Psoas muscle (tissue), 8 donors: ENCODE data around the gene THAP8. TPM values are rescaled to one million over a fixed set of nuclear protein-coding genes. Genes with fewer than 3 reads are reported as not detected.

ENCODE experiments used
- ATAC-seq, 4 donors: fragments of 200-7000 bp; cut with Tn5 transposase; one replicate each; pipeline ENCODE4 v1.9.1; 2020; ENCODE audit warnings: moderate library complexity in 3 of 4, mild to moderate bottlenecking in 2 of 4
- DNase-seq, 2 donors: peaks; one replicate each; pipeline ENCODE4 v3.0.0-alpha.2; 2020
- H3K27ac ChIP-seq: fragments of 200-600 bp; one replicate; pipeline ENCODE4 v1.8.0; 2022
- H3K27me3 ChIP-seq, 3 donors: fragments of 200-600 bp in 1 of 3; one replicate each; pipeline versions ENCODE4 v1.6.1 to v1.8.0; 2013 to 2022; ENCODE audit warnings: low read length in 2 of 3, mild to moderate bottlenecking in 2 of 3, moderate library complexity in 1 of 3; ENCODE audit not compliant: insufficient read depth in 3 of 3
- H3K36me3 ChIP-seq, 2 donors: fragments of 200-600 bp in 1 of 2; one replicate each; pipeline versions ENCODE4 v1.6.1 to v1.8.0; 2013 to 2022; ENCODE audit warnings: low read depth in 1 of 2, mild to moderate bottlenecking in 1 of 2, moderate library complexity in 1 of 2; ENCODE audit not compliant: insufficient read depth in 1 of 2
- H3K4me1 ChIP-seq: fragments of 200-600 bp; one replicate; pipeline ENCODE4 v1.8.0; 2022
- H3K4me3 ChIP-seq: fragments of 200-600 bp; one replicate; pipeline ENCODE4 v1.8.0; 2022; ENCODE audit warnings: mild to moderate bottlenecking
- H3K9me3 ChIP-seq: fragments of 200-600 bp; one replicate; pipeline ENCODE4 v1.8.0; 2022
- CTCF ChIP-seq: fragments of 200-600 bp; IDR thresholded peaks from one replicate; pipeline ENCODE4 v1.8.0; 2022; ENCODE audit warnings: antibody characterized with exemption
- WGBS, 3 donors: extraction: QIAGEN DNeasy Blood & Tissue Kit; methylation state at CpG; one replicate each; pipeline versions ENCODE4 v1.1.6 to v1.1.7; 2013; 5-methylcytosine and 5-hydroxymethylcytosine counted together
- intact Hi-C, 2 donors: fragments of 100-400 bp; cut with DNase I; formaldehyde crosslinking; loops; one replicate each; pipeline versions ENCODE4 v1.11.0 to v1.14.2; 2022
- polyA plus RNA-seq, 3 donors: library from polyadenylated mRNA; stranded (reverse); fragments of 200-250 nt; gene quantifications; one replicate each; pipeline ENCODE4 v1.2.3, GENCODE V29; 2013
- total RNA-seq, 4 donors: library from RNA; stranded (reverse); fragmentation: NEBNext Ultra II Directional in 2 of 4; extraction: Animal tissue kit (Norgen Biotek cat#: 25700) in 2 of 4; gene quantifications; one replicate each; pipeline versions ENCODE4 v1.2.1 to v1.2.4, GENCODE V29; 2021 to 2023
- donor health status: healthy with polysubstance abuse.
- donor health status: DM: no; HTN: no; CAD: no; lungs with moderate emphysema.
- donor health status: Bipolar disorder and iron deficiency.
- donor health status: healthy.
- donor health status: DM: yes; HTN: yes; CAD: no.
- donor health status: DM: no; HTN: no; CAD: no.
- donor health status: DM: no; HTN: no; CAD: no.
- donor health status: DM: yes; HTN: yes; CAD: no.

The THAP8 gene
- total and polyA plus RNA-seq, 7 donors: 1.9 to 9.6 (median 3.6) TPM

- H3K27me3 ChIP-seq: no peaks in the 10 kb centered on the region
- no peak overlapping the region for H3K4me3 ChIP-seq
- WGBS, 3 donors: 75 to 86% (median 80%) methylated on average over 18 to 19 of the region's 19 CpGs
- intact Hi-C loops: no loop called here
- no peak overlapping the region for H3K27ac ChIP-seq
- DNase-seq (no peak), ATAC-seq (no peak)
- TF ChIP-seq CTCF: no peak
- H3K4me1 ChIP-seq: peaks cover 17% of the 10 kb centered on the region
- no peaks in the 10 kb centered on the region for H3K36me3 ChIP-seq
- H3K9me3 ChIP-seq: no peaks in the 10 kb centered on the region
Observed at GRCh38 chr19:36099166-36099785, 45.2 kb upstream of the THAP8 start.

- H3K4me3 ChIP-seq: no peak overlapping the region
- DNase-seq (no peak), ATAC-seq (no peak)
- WGBS, 3 donors: 81% methylated on average over 6 of the region's 6 CpGs
- TF ChIP-seq CTCF: no peak
- H3K27me3 ChIP-seq: no peaks in the 10 kb centered on the region
- no peak overlapping the region for H3K27ac ChIP-seq
- no peaks in the 10 kb centered on the region for H3K36me3 ChIP-seq
- intact Hi-C loops: no loop called here
- no peaks in the 10 kb centered on the region for H3K9me3 ChIP-seq
- peaks cover 17% of the 10 kb centered on the region for H3K4me1 ChIP-seq
Observed at GRCh38 chr19:36097036-36097435, 43.0 kb upstream of the THAP8 start.

GRCh38 chr19:36093687-36094086 is 39.6 kb upstream of the THAP8 start:
- Histone ChIP-seq H3K27ac (no peak overlapping the region), H3K4me1 (no peaks in the 10 kb centered on the region), H3K9me3 (no peaks in the 10 kb centered on the region), H3K36me3 (no peaks in the 10 kb centered on the region), H3K4me3 (no peak overlapping the region), H3K27me3 (no peaks in the 10 kb centered on the region)
- no peak for ATAC-seq
- intact Hi-C loops: no loop called here
- TF ChIP-seq CTCF: no peak
- 63 to 81% (median 66%) methylated on average over 6 of the region's 6 CpGs for WGBS, 3 donors
- DNase-seq: no peak

DNA sequence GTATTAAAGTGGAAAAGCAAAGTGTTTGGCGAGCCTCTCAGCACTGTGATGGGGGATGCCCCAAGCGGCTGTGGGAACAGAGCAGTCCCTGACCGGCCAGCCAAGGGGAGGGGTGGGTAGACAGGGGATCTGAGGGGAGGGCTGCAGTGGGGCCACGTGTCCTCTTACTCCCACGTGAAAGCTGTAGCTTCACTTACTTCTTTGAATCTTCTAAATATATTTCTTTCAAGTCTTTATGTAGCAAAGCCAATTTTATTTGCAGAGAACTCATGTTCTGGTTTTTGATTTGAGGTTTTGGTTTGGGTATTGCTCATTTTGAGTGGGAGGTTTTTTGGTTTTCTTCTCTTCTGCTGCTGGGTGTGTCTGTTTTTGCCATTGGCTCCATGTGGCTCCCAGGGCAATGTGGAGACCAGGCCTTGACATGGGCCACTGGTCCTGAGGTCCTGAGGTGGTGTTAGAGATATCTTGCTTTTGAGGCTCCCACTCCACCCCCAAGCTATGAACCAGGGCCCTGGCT is 39.1 kb upstream of the THAP8 start:
- ATAC-seq (no peak), DNase-seq (no peak)
- H3K9me3 ChIP-seq: no peaks in the 10 kb centered on the region
- no peak for TF ChIP-seq CTCF
- H3K4me3 ChIP-seq: no peak overlapping the region
- no peak overlapping the region for H3K27ac ChIP-seq
- 85 to 97% (median 91%) methylated on average over 5 of the region's 5 CpGs for WGBS, 3 donors
- H3K27me3 ChIP-seq: no peaks in the 10 kb centered on the region
- H3K4me1 ChIP-seq: no peaks in the 10 kb centered on the region
- intact Hi-C loops: no loop called here
- H3K36me3 ChIP-seq: no peaks in the 10 kb centered on the region

- Histone ChIP-seq H3K4me3 (no peak overlapping the region), H3K4me1 (no peaks in the 10 kb centered on the region), H3K9me3 (no peaks in the 10 kb centered on the region), H3K27me3 (no peaks in the 10 kb centered on the region), H3K27ac (no peak overlapping the region), H3K36me3 (no peaks in the 10 kb centered on the region)
- ATAC-seq: no peak
- TF ChIP-seq CTCF: no peak
- 92 to 94% (median 92%) methylated on average over 7 of the region's 7 CpGs for WGBS, 3 donors
- intact Hi-C loops: no loop called here
- no peak for DNase-seq
Observed at GRCh38 chr19:36092566-36092965, 38.5 kb upstream of the THAP8 start.
